NCI-H128 (cell line): Measurements from ENCODE around the gene LYPD6.
"Not testable (repeated sequence)": the region's sequence is repeated elsewhere in the genome, so short reads cannot be mapped to it uniquely, and the experiment has no call there.

ENCODE experiments used
- DNase-seq: peaks from one replicate; lab custom pipeline; 2025; ENCODE audit not compliant: unreplicated experiment; lab: John Stamatoyannopoulos, UW

LYPD6 gene

GRCh38 chr2:149499204-149499603, 168.8 kb downstream of the LYPD6 start:
- DNase-seq: not testable (repeated sequence)

- not testable (repeated sequence) for DNase-seq
Observed at GRCh38 chr2:149506808-149507207, 176.4 kb downstream of the LYPD6 start.

GRCh38 chr2:149507974-149508373, 177.6 kb downstream of the LYPD6 start:
- no peak for DNase-seq

- DNase-seq: no peak
Observed at GRCh38 chr2:149513461-149513860, 183.1 kb downstream of the LYPD6 start.
